Renal cortical epithelial cell (primary cell): ENCODE results near the gene RYR3. TPM values are rescaled to one million over a fixed set of nuclear protein-coding genes. Genes with fewer than 3 reads are reported as not detected.
"Not testable (repeated sequence)": the region's sequence is repeated elsewhere in the genome, so short reads cannot be mapped to it uniquely, and the experiment has no call there.

ENCODE experiments used
- DNase-seq: peaks from one replicate; pipeline ENCODE4 v3.0.0-alpha.2; 2011; ENCODE audit warnings: low read depth
- total RNA-seq: library from RNA; depleted of rRNA; stranded (reverse); fragments of >200 nt; gene quantifications from 2 replicates; pipeline ENCODE4 v1.2.3, GENCODE V29; 2014

RYR3 gene
- total RNA-seq, 1 donor from 2014 or later, result 2.7 TPM

- not testable (repeated sequence) for DNase-seq
These were observed 267.1 kb downstream of the RYR3 start for GRCh38 chr15:33577911-33578310.

DNA sequence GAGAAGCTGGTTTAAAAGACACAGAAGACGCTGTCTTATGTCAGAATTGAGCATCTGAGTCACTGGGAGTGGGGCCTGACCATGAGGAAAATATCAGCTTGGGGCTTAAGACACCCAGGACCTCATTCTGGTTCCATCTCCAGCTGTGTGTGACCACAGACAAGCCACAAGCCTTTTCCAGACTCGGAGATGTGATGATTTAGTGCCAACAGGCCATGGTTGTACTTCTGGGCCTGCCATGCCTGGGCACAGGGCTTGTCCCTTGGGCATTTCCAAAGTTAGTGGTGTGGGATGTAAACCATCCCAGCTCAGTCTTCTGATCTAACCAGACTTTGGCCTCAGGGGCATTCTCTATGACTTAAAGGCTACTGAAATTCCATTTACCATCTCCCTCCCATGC lies 269.8 kb downstream of the RYR3 start:
- peak; percentile 79 for DNase-seq

- peak; percentile 92 for DNase-seq
These were observed 270.3 kb downstream of the RYR3 start for GRCh38 chr15:33581032-33581431.

- DNase-seq, result peak; percentile 71
These were observed 274.0 kb downstream of the RYR3 start for GRCh38 chr15:33584797-33585196.

- DNase-seq, result peak; percentile 73
These were observed 276.3 kb downstream of the RYR3 start for GRCh38 chr15:33586786-33587697.

- DNase-seq, result peak; percentile 98
These were observed 277.0 kb downstream of the RYR3 start for GRCh38 chr15:33587773-33588172.

GRCh38 chr15:33592864-33593263 lies 282.1 kb downstream of the RYR3 start:
- no peak for DNase-seq

GRCh38 chr15:33598382-33598781 lies 287.6 kb downstream of the RYR3 start:
- not testable (repeated sequence) for DNase-seq

- no peak for DNase-seq
These were observed 289.4 kb downstream of the RYR3 start for GRCh38 chr15:33600212-33600611.

DNA sequence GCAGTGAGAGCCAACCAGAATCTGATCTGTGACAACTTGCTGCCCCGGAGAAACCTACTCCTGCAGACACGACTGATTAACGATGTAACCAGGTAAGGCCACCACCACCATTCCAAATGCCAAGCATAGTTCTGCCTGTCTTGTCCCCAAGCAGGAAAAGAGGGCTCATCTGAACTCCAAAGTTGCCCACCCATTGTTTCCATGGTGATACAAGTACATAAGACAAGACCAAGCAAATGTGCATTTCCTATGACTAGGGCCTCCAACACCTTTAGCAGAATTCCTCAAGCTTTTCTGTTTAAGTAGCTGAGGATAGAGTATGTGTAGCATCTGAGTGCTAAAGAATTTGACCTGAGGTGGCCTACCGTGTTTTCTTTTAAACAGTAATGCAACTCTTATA lies 290.7 kb downstream of the RYR3 start:
- DNase-seq, result no peak

GRCh38 chr15:33608714-33609113 lies 297.9 kb downstream of the RYR3 start:
- peak; percentile 6 for DNase-seq

- peak; percentile 53 for DNase-seq
These were observed 302.0 kb downstream of the RYR3 start for GRCh38 chr15:33612721-33613304.

- DNase-seq, result no peak
These were observed 305.7 kb downstream of the RYR3 start for GRCh38 chr15:33616475-33616874.

GRCh38 chr15:33618350-33618749 lies 307.6 kb downstream of the RYR3 start:
- DNase-seq, result peak; percentile 32

GRCh38 chr15:33621141-33621540 lies 310.4 kb downstream of the RYR3 start:
- DNase-seq, result no peak

GRCh38 chr15:33623010-33623409 lies 312.2 kb downstream of the RYR3 start:
- DNase-seq, result no peak

- DNase-seq, result no peak
These were observed 313.7 kb downstream of the RYR3 start for GRCh38 chr15:33624439-33624838.

DNA sequence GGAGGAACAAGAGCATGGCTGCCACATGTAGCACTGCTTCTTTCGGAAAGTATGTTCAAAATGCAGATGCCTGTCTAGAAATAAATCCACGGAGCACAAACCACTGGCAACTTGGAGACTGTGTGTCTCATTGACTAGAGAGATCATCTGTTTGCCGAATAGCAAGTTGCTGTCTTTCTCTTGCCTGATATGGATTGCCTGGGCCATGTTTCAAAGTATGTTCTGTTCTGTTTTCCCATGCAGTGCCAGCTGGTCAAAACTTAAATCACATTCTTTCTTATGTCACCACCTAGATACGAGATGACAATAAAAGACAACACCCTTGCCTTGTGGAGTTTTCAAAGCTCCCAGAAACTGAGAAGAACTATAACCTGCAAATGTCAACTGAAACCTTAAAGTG lies 318.9 kb downstream of the RYR3 start:
- no peak for DNase-seq

GRCh38 chr15:33636234-33636633 lies 325.5 kb downstream of the RYR3 start:
- peak; percentile 33 for DNase-seq

- DNase-seq, result no peak
These were observed 326.2 kb downstream of the RYR3 start for GRCh38 chr15:33636958-33637357.

DNA sequence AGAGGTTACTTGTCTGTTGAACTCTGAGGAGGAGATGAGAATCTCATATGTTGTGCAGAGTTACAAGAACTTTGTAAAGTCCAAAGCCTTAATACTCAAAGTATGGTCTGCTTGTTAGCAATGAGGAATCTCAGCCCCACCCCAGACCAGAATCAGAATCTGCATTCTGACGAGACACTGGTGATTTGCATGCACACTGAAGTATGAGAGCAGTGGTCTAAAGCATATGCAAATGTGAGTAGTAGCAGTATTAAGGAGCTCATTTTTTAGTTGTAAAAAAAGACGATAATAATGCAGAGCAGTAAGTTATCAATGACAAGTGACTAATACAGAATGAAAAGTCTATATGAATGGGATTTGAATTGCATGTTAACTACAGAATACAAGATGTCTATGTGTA lies 327.7 kb downstream of the RYR3 start:
- DNase-seq, result no peak

DNA sequence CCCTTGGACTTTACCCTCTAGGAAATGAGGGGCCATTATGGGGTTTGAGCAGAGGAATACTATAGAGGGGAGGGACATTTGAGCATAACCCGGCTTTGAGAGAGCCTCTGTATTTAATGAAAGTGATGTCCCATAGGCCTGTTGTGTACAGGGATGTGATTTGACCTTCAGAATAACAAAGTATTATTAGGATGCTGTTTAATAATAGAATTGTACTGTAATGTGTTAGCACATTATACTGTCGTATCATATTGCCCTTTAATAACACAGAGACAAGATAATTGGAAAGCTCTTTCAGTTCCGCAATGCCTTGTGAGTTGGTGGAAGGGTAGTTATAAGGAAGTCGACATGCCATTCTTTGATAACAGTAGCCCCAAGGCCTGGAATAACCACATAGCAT lies 328.3 kb downstream of the RYR3 start:
- DNase-seq, result no peak

- no peak for DNase-seq
These were observed 328.7 kb downstream of the RYR3 start for GRCh38 chr15:33639456-33639855.
